K562 (cell line): ENCODE measurements around the gene ELMO1. TPM values are rescaled to one million over a fixed set of nuclear protein-coding genes. Genes with fewer than 3 reads are reported as not detected.

Experiments
- ATAC-seq: fragments of 200-7000 bp; cut with Tn5 transposase; 3 replicates; pipeline ENCODE4 v1.9.1; 2020; ENCODE audit warnings: moderate library complexity
- BruUV-seq: library from RNA; stranded (reverse); fragments of 400-500 nt; replicated peaks from 2 replicates; lab custom pipeline; 2021; lab: Mats Ljungman, UMichigan
- CTCF ChIA-PET: fragments of 300-600 bp; formaldehyde crosslinking; extraction: SDS; loops from one replicate; lab custom pipeline; 2021; ENCODE audit warnings: low intra/inter-chr PET ratio; lab: Yijun Ruan, JAX
- POLR2A ChIA-PET: fragments of 300-600, 350-650 bp; sonication (Branson Sonifier 250); formaldehyde crosslinking; extraction: SDS; loops from one replicate; lab custom pipeline; 2021; ENCODE audit warnings: antibody characterized with exemption, inconsistent platforms; lab: Yijun Ruan, JAX
- DNase-seq, 4 experiments: peaks; one replicate each; pipeline versions ENCODE4 v3.0.0 to v3.0.0-alpha.2; 2011 to 2018; ENCODE audit warnings: low spot score in 3 of 4, mixed read lengths in 3 of 4; ENCODE audit errors: extremely low read depth in 1 of 4
- FAIRE-seq: peaks from 2 replicates; lab custom pipeline; 2011; peaks lifted over from hg19 to GRCh38; lab: Jason Lieb, UNC
- H2AFZ ChIP-seq: 2 replicates; pipeline ENCODE4 v1.6.0; 2011; ENCODE audit warnings: low read depth, low read length, control low read depth, inconsistent platforms
- H3K27ac ChIP-seq: fragments of 200-600 bp; 3 replicates; pipeline ENCODE4 v1.8.0; 2011; ENCODE audit warnings: low read depth, mild to moderate bottlenecking, control low read depth, inconsistent platforms, low read length, moderate library complexity, mixed read lengths; ENCODE audit errors: extremely low read depth
- H3K27me3 ChIP-seq, 2 experiments: fragments of 300-600 bp in 1 of 2; 2 replicates in 1 of 2; 3 replicates in 1 of 2; pipeline versions ENCODE4 v1.6.0 to v1.8.0; 2011; ENCODE audit warnings: inconsistent platforms in 2 of 2, low read length in 2 of 2, mild to moderate bottlenecking in 1 of 2, mixed read lengths in 1 of 2, moderate library complexity in 1 of 2; ENCODE audit not compliant: control insufficient read depth in 2 of 2, insufficient read depth in 2 of 2
- H3K36me3 ChIP-seq: fragments of 300-600 bp; 3 replicates; pipeline ENCODE4 v1.8.0; 2011; ENCODE audit warnings: mild to moderate bottlenecking, low read length, inconsistent platforms; ENCODE audit not compliant: control insufficient read depth, insufficient read depth
- H3K4me1 ChIP-seq, 2 experiments: fragments of 200-600 bp in 1 of 2; replicated peaks in 1 of 2; 2 replicates in 1 of 2; 3 replicates in 1 of 2; pipeline versions ENCODE4 v1.5.1 to v1.8.0; 2011; ENCODE audit warnings: inconsistent platforms in 2 of 2, low read length in 2 of 2, mild to moderate bottlenecking in 1 of 2, mixed read lengths in 1 of 2, moderate library complexity in 1 of 2; ENCODE audit not compliant: control insufficient read depth in 2 of 2, insufficient read depth in 2 of 2
- H3K4me2 ChIP-seq: 2 replicates; pipeline ENCODE4 v1.6.1; 2011; ENCODE audit warnings: low read length, control low read depth, inconsistent platforms, mixed read lengths; ENCODE audit not compliant: insufficient read depth
- H3K4me3 ChIP-seq: fragments of 200-600 bp; sonication (generic), shearing (Covaris generic); 2 replicates; pipeline ENCODE4 v1.5.1; 2016; ENCODE audit warnings: control low read depth, inconsistent platforms
- H3K79me2 ChIP-seq: fragments of 200-600 bp; 3 replicates; pipeline ENCODE4 v1.8.0; 2011; ENCODE audit warnings: low read length, inconsistent platforms; ENCODE audit not compliant: control insufficient read depth, insufficient read depth
- H3K9ac ChIP-seq, 2 experiments: 2 replicates each; pipeline versions ENCODE4 v1.6.0 to v1.6.1; 2011; ENCODE audit warnings: low read depth in 2 of 2, low read length in 2 of 2, control low read depth in 1 of 2, inconsistent platforms in 1 of 2, mild to moderate bottlenecking in 1 of 2, mixed read lengths in 1 of 2; ENCODE audit not compliant: insufficient read depth in 1 of 2
- H3K9me1 ChIP-seq: one replicate; pipeline ENCODE4 v1.6.0; 2011; ENCODE audit warnings: inconsistent platforms, mild to moderate bottlenecking, low read length, moderate library complexity; ENCODE audit not compliant: control insufficient read depth, insufficient read depth
- H3K9me3 ChIP-seq: replicated peaks from 2 replicates; pipeline ENCODE4 v1.5.1; 2011; ENCODE audit warnings: low read depth, low read length, inconsistent platforms; ENCODE audit not compliant: control insufficient read depth, insufficient read depth
- H4K20me1 ChIP-seq: replicated peaks from 2 replicates; pipeline ENCODE4 v1.6.1; 2011; ENCODE audit warnings: low read length, inconsistent platforms, mixed read lengths; ENCODE audit not compliant: control insufficient read depth, insufficient read depth
- CEBPG ChIP-seq, 3 experiments: fragments of 200-800 bp in 1 of 3; sonication (Bioruptor generic) in 1 of 3; sonication (generic) in 1 of 3; formaldehyde crosslinking in 1 of 3; IDR thresholded peaks in 2 of 3; conservative IDR thresholded peaks in 1 of 3; 2 replicates each; pipeline versions ENCODE4 v1.6.1 to v1.8.0; 2016 to 2022; ENCODE audit warnings: missing compliant biosample characterization in 2 of 3, missing genetic modification characterization in 2 of 3, mild to moderate bottlenecking in 1 of 3, missing genetic modification reagents in 1 of 3
- GATAD2B ChIP-seq: fragments of 450-650 bp; IDR thresholded peaks from 2 replicates; pipeline ENCODE4 v1.6.1; 2017; ENCODE audit warnings: mild to moderate bottlenecking, borderline replicate concordance
- ID3 ChIP-seq, 2 experiments: fragments of 250-450 bp in 1 of 2; fragments of 450-650 bp in 1 of 2; sonication (Bioruptor Pico) in 1 of 2; IDR thresholded peaks; 2 replicates each; pipeline versions ENCODE4 v1.6.1 to v1.8.0; 2016 to 2021; ENCODE audit warnings: mild to moderate bottlenecking in 2 of 2, moderate library complexity in 2 of 2, missing compliant biosample characterization in 1 of 2, missing genetic modification characterization in 1 of 2
- ILK ChIP-seq: fragments of 450-650 bp; IDR thresholded peaks from 2 replicates; pipeline ENCODE4 v1.6.1; 2016; ENCODE audit warnings: missing genetic modification characterization, low read depth, mild to moderate bottlenecking, missing compliant biosample characterization, moderate library complexity, borderline replicate concordance
- KDM1A ChIP-seq, 2 experiments: fragments of 450-650 bp; IDR thresholded peaks; 2 replicates each; pipeline ENCODE4 v1.6.1; 2016; ENCODE audit warnings: mild to moderate bottlenecking in 2 of 2
- PHF21A ChIP-seq: fragments of 450-650 bp; IDR thresholded peaks from 2 replicates; pipeline ENCODE4 v1.6.1; 2017; ENCODE audit warnings: low read depth, borderline replicate concordance
- RFX7 ChIP-seq: fragments of 250-450 bp; sonication (Bioruptor Pico); IDR thresholded peaks from 2 replicates; pipeline ENCODE4 v1.5.1; 2021; ENCODE audit warnings: mild to moderate bottlenecking
- WGBS: fragments of 100-300 bp; shearing (Covaris generic); methylation state at CpG from one replicate; pipeline ENCODE4 v1.1.6; 2016; ENCODE audit warnings: low coverage, mixed read lengths; ENCODE audit not compliant: insufficient coverage; ENCODE audit errors: missing lambda C conversion rate; 5-methylcytosine and 5-hydroxymethylcytosine counted together
- in situ Hi-C: fragments of 300-500 bp; cut with MboI; formaldehyde crosslinking; loops from 4 replicates; pipeline ENCODE4 v1.15.0; 2018; ENCODE audit warnings: inconsistent platforms, mixed read lengths
- intact Hi-C: fragments of 100-400 bp; cut with micrococcal nuclease; formaldehyde crosslinking; loops from 2 replicates; pipeline ENCODE4 v1.14.2; 2022
- polyA plus RNA-seq, 8 experiments: library from polyadenylated mRNA; depleted of rRNA in 4 of 8; stranded (reverse) in 5 of 8; unstranded in 3 of 8; fragments of >200 nt; fragmentation: Nextera tagmentation in 2 of 8; fragmentation: Illumina TruSeq in 1 of 8; extraction: Ambion mirVana in 2 of 8; extraction: Trizol in 1 of 8; gene quantifications; 2 replicates each; pipeline versions ENCODE4 v1.2.1 to v1.2.3, GENCODE V29; 2011 to 2014; ENCODE audit warnings: inconsistent platforms in 1 of 8, missing spikeins in 1 of 8
- total RNA-seq, 7 experiments: library from RNA; depleted of rRNA in 6 of 7; stranded (reverse); fragments of >200 nt in 6 of 7; fragmentation: Illumina TruSeq in 2 of 7; extraction: Trizol in 2 of 7; gene quantifications; 2 replicates each; pipeline versions ENCODE4 v1.2.1 to v1.2.3, GENCODE V29; 2011 to 2021; ENCODE audit warnings: low replicate concordance in 1 of 7
- TF ChIP-seq, protein P1 (sequence below): sonication (generic); formaldehyde crosslinking; IDR thresholded peaks from 2 replicates; pipeline ENCODE4 v1.8.0; 2022; ENCODE audit warnings: missing genetic modification reagents, mild to moderate bottlenecking, borderline replicate concordance
- TF ChIP-seq, protein P2 (sequence below): fragments of 450-650 bp; formaldehyde crosslinking; IDR thresholded peaks from 2 replicates; pipeline ENCODE4 v1.4.0; 2022; ENCODE audit warnings: missing genetic modification characterization

Gene ELMO1
- total and polyA plus RNA-seq, 9 of the 15 experiments (the other 6 are each of a cell fraction or from before 2014, with no cell fraction given): 0.36 to 7.2 (median 3.6) TPM

DNA sequence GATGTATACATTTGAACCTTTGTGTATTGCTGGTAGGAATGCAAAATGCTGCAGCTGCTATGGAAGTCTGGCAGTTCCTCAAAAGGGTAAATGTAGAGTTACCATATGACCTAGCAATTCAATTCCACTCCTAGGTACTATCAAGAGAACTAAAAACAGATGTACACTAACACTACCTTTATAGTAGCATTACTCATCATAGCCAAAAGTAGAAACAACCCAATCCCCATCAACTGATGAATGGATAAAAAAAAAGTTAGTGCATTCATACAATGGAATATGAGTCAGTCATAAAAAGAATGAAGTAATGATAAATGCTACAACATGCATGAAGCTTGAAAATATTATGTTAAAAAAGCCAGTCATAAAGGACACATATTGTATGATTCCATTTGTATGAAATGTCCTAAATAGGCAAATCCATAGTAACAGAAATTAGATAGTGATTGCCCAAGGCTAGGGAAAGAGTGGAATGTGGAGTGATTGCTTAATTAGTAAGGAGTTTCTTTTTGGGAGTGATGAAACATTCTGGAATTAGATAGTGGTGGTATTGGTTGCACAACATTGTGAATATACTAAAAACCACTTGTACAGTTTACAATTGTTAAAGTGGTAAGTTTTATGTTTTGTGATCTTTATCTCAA, 628.0 kb downstream of the ELMO1 start:
- no peak for FAIRE-seq
- Histone ChIP-seq H3K27me3 (no peaks in the 10 kb centered on the region; a peak in 1 of 5 replicates), H3K36me3 (no peaks in the 10 kb centered on the region), H3K9me1 (no peaks in the 10 kb centered on the region), H3K4me1 (no peaks in the 10 kb centered on the region), H4K20me1 (no peaks in the 10 kb centered on the region), H3K4me2 (no peak overlapping the region), H3K79me2 (no peaks in the 10 kb centered on the region), H2AFZ (no peak overlapping the region), H3K9ac (no peak overlapping the region), H3K27ac (no peak overlapping the region), H3K9me3 (no peaks in the 10 kb centered on the region), H3K4me3 (no peak overlapping the region)
- intact Hi-C loops: no loop called here
- in situ Hi-C loops: no loop called here
- POLR2A ChIA-PET: no interaction called here
- DNase-seq: no peak
- no TSS peak for BruUV-seq
- TF ChIP-seq GATAD2B (no peak), CEBPG (CRISPR knock-in tag; IDR thresholded peaks at IDR 0.05) (no peak), CEBPG (tag; conservative IDR thresholded peaks at IDR 0.05 in 1 of 2, IDR thresholded peaks at IDR 0.05 in 1 of 2) (peak; percentile 37 to 39; a peak in 2 of 4 replicates)
- CTCF ChIA-PET: no interaction called here
- ATAC-seq: no peak

GRCh38 chr7:36819639-36820038, 629.0 kb downstream of the ELMO1 start:
- Histone ChIP-seq H3K4me1 (no peaks in the 10 kb centered on the region), H3K27me3 (no peaks in the 10 kb centered on the region; a peak in 1 of 5 replicates), H3K79me2 (no peaks in the 10 kb centered on the region), H3K9ac (no peak overlapping the region), H4K20me1 (no peaks in the 10 kb centered on the region), H3K9me1 (no peaks in the 10 kb centered on the region), H3K4me2 (no peak overlapping the region), H3K9me3 (no peaks in the 10 kb centered on the region), H2AFZ (no peak overlapping the region), H3K36me3 (no peaks in the 10 kb centered on the region), H3K27ac (no peak overlapping the region), H3K4me3 (no peak overlapping the region)
- intact Hi-C loops: no loop called here
- ChIA-PET POLR2A (no interaction called here), CTCF (no interaction called here)
- FAIRE-seq (no peak), DNase-seq (no peak), ATAC-seq (no peak)
- 0% methylated on average over 1 of the region's 1 CpG for WGBS
- in situ Hi-C loops: no loop called here
- no TSS peak for BruUV-seq
- TF ChIP-seq ILK: no peak
- TF ChIP-seq, protein P1, sequence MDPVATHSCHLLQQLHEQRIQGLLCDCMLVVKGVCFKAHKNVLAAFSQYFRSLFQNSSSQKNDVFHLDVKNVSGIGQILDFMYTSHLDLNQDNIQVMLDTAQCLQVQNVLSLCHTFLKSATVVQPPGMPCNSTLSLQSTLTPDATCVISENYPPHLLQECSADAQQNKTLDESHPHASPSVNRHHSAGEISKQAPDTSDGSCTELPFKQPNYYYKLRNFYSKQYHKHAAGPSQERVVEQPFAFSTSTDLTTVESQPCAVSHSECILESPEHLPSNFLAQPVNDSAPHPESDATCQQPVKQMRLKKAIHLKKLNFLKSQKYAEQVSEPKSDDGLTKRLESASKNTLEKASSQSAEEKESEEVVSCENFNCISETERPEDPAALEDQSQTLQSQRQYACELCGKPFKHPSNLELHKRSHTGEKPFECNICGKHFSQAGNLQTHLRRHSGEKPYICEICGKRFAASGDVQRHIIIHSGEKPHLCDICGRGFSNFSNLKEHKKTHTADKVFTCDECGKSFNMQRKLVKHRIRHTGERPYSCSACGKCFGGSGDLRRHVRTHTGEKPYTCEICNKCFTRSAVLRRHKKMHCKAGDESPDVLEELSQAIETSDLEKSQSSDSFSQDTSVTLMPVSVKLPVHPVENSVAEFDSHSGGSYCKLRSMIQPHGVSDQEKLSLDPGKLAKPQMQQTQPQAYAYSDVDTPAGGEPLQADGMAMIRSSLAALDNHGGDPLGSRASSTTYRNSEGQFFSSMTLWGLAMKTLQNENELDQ (CRISPR knock-in tag): no peak
- no peak for TF ChIP-seq RFX7 (CRISPR knock-in tag)
- TF ChIP-seq PHF21A: no peak
- no peak for TF ChIP-seq KDM1A (IDR thresholded peaks at IDR 0.05)
- no peak for TF ChIP-seq ID3 (CRISPR knock-in tag; IDR thresholded peaks at IDR 0.05)
- TF ChIP-seq ID3 (tag; IDR thresholded peaks at IDR 0.05): no peak
- TF ChIP-seq, protein P2, sequence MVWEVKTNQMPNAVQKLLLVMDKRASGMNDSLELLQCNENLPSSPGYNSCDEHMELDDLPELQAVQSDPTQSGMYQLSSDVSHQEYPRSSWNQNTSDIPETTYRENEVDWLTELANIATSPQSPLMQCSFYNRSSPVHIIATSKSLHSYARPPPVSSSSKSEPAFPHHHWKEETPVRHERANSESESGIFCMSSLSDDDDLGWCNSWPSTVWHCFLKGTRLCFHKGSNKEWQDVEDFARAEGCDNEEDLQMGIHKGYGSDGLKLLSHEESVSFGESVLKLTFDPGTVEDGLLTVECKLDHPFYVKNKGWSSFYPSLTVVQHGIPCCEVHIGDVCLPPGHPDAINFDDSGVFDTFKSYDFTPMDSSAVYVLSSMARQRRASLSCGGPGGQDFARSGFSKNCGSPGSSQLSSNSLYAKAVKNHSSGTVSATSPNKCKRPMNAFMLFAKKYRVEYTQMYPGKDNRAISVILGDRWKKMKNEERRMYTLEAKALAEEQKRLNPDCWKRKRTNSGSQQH (CRISPR knock-in tag): no peak
